Measurements from ENCODE around the gene HAUS5. TPM values are rescaled to one million over a fixed set of nuclear protein-coding genes. Genes with fewer than 3 reads are reported as not detected.

The HAUS5 gene
- total and polyA plus RNA-seq, 9 donors: 8.8 to 24.5 (median 19.4) TPM

- DNase-seq: no peak
- WGBS, 3 donors: 4 to 13% (median 6%) methylated on average over 7 to 15 of the region's 15 CpGs
- H3K4me3 ChIP-seq: peak overlapping the region; percentile 61
- H3K27me3 ChIP-seq: no peaks in the 10 kb centered on the region
- H3K27ac ChIP-seq: peak overlapping the region; percentile 90 to 97
- H3K9me3 ChIP-seq: no peaks in the 10 kb centered on the region
- intact Hi-C loops (cut with DNase I): no loop called here
- no peaks in the 10 kb centered on the region for H3K36me3 ChIP-seq
- H3K4me1 ChIP-seq (ENCODE audit: insufficient read depth): peaks cover 4% of the 10 kb centered on the region
- TF ChIP-seq POLR2A (IDR thresholded peaks at IDR 0.05): no peak
- no peak for TF ChIP-seq EP300 (IDR thresholded peaks at IDR 0.05)
- no peak for TF ChIP-seq CTCF (IDR thresholded peaks at IDR 0.05)
These were observed 16.7 kb downstream of the HAUS5 start for GRCh38 chr19:35629332-35629633.

GRCh38 chr19:35633727-35634440, 21.3 kb downstream of the HAUS5 start:
- peaks cover 5% of the 10 kb centered on the region for H3K4me1 ChIP-seq (ENCODE audit: insufficient read depth)
- intact Hi-C loops (cut with DNase I): no loop called here
- no peaks in the 10 kb centered on the region for H3K36me3 ChIP-seq
- no peaks in the 10 kb centered on the region for H3K9me3 ChIP-seq
- H3K4me3 ChIP-seq: no peak overlapping the region
- 82 to 88% (median 82%) methylated on average over 29 of the region's 29 CpGs for WGBS, 3 donors
- no peaks in the 10 kb centered on the region for H3K27me3 ChIP-seq
- no peak for TF ChIP-seq CTCF (IDR thresholded peaks at IDR 0.05)
- TF ChIP-seq EP300 (IDR thresholded peaks at IDR 0.05): no peak
- no peak for TF ChIP-seq POLR2A (IDR thresholded peaks at IDR 0.05)
- no peak for DNase-seq
- no peak overlapping the region for H3K27ac ChIP-seq

GRCh38 chr19:35636651-35637050, 24.1 kb downstream of the HAUS5 start:
- intact Hi-C loops (cut with DNase I): no loop called here
- WGBS, 3 donors: 90 to 95% (median 94%) methylated on average over 3 of the region's 3 CpGs
- TF ChIP-seq EP300 (IDR thresholded peaks at IDR 0.05) (no peak), CTCF (IDR thresholded peaks at IDR 0.05) (no peak), POLR2A (IDR thresholded peaks at IDR 0.05) (no peak)

GRCh38 chr19:35637165-35637564, 24.6 kb downstream of the HAUS5 start:
- H3K36me3 ChIP-seq: no peaks in the 10 kb centered on the region
- DNase-seq: no peak
- WGBS, 3 donors: 90 to 91% (median 91%) methylated on average over 25 of the region's 25 CpGs

More at GRCh38 chr19:35636651-35637050, 24.1 kb downstream of the HAUS5 start:
- Histone ChIP-seq H3K36me3 (no peaks in the 10 kb centered on the region), H3K27ac (no peak overlapping the region), H3K27me3 (no peaks in the 10 kb centered on the region), H3K4me3 (no peak overlapping the region), H3K9me3 (no peaks in the 10 kb centered on the region), H3K4me1 (ENCODE audit: insufficient read depth) (peaks cover 2% of the 10 kb centered on the region)
- no peak for DNase-seq

More at GRCh38 chr19:35637165-35637564, 24.6 kb downstream of the HAUS5 start:
- Histone ChIP-seq H3K9me3 (no peaks in the 10 kb centered on the region), H3K27me3 (no peaks in the 10 kb centered on the region), H3K4me3 (no peak overlapping the region), H3K4me1 (ENCODE audit: insufficient read depth) (peaks cover 2% of the 10 kb centered on the region), H3K27ac (no peak overlapping the region)
- intact Hi-C loops (cut with DNase I): no loop called here
- no peak for TF ChIP-seq EP300 (IDR thresholded peaks at IDR 0.05)
- no peak for TF ChIP-seq POLR2A (IDR thresholded peaks at IDR 0.05)
- no peak for TF ChIP-seq CTCF (IDR thresholded peaks at IDR 0.05)
